GM18499 (cell line): Measurements from ENCODE around the gene AGBL1.
"Not testable (repeated sequence)": the region's sequence is repeated elsewhere in the genome, so short reads cannot be mapped to it uniquely, and the experiment has no call there.

Experiments
- ATAC-seq: cut with Tn5 transposase; IDR thresholded peaks from one replicate; pipeline ENCODE4 v1.9.1; 2021; ENCODE audit warnings: moderate number of reproducible peaks; ENCODE audit not compliant: insufficient read depth, unreplicated experiment

AGBL1 gene

GRCh38 chr15:86082619-86083380 lies 3.1 kb downstream of the AGBL1 start:
- no peak for ATAC-seq

- no peak for ATAC-seq
Measured at GRCh38 chr15:86087808-86088207, 8.1 kb downstream of the AGBL1 start.

- ATAC-seq = no peak
Measured at GRCh38 chr15:86089422-86089821, 9.8 kb downstream of the AGBL1 start.

- ATAC-seq = no peak
Measured at GRCh38 chr15:86101818-86102217, 22.1 kb downstream of the AGBL1 start.

- ATAC-seq = no peak
Measured at GRCh38 chr15:86103825-86104224, 24.2 kb downstream of the AGBL1 start.

- ATAC-seq = no peak
Measured at GRCh38 chr15:86106306-86106705, 26.6 kb downstream of the AGBL1 start.

- no peak for ATAC-seq
Measured at GRCh38 chr15:86115145-86115801, 35.6 kb downstream of the AGBL1 start.

- no peak for ATAC-seq
Measured at GRCh38 chr15:86121568-86122225, 42.0 kb downstream of the AGBL1 start.

GRCh38 chr15:86122691-86123391 lies 43.2 kb downstream of the AGBL1 start:
- not testable (repeated sequence) for ATAC-seq

- ATAC-seq = no peak
Measured at GRCh38 chr15:86125775-86126174, 46.1 kb downstream of the AGBL1 start.

GRCh38 chr15:86127547-86127946 lies 47.9 kb downstream of the AGBL1 start:
- no peak for ATAC-seq

GRCh38 chr15:86135041-86135440 lies 55.4 kb downstream of the AGBL1 start:
- no peak for ATAC-seq

- no peak for ATAC-seq
Measured at GRCh38 chr15:86136861-86137260, 57.2 kb downstream of the AGBL1 start.

- ATAC-seq = no peak
Measured at GRCh38 chr15:86138798-86139197, 59.1 kb downstream of the AGBL1 start.

GRCh38 chr15:86139828-86140227 lies 60.2 kb downstream of the AGBL1 start:
- no peak for ATAC-seq

- ATAC-seq = no peak
Measured at GRCh38 chr15:86154705-86155104, 75.0 kb downstream of the AGBL1 start.

- ATAC-seq = no peak
Measured at GRCh38 chr15:86155551-86155950, 75.9 kb downstream of the AGBL1 start.

- no peak for ATAC-seq
Measured at GRCh38 chr15:86157606-86158293, 78.1 kb downstream of the AGBL1 start.

- no peak for ATAC-seq
Measured at GRCh38 chr15:86159468-86159867, 79.8 kb downstream of the AGBL1 start.

GRCh38 chr15:86161250-86161649 lies 81.6 kb downstream of the AGBL1 start:
- no peak for ATAC-seq
